Mesothelial cell of epicardium (in vitro differentiated cells): ENCODE measurements around the gene NTM. TPM values are rescaled to one million over a fixed set of nuclear protein-coding genes. Genes with fewer than 3 reads are reported as not detected.

Experiments used
- DNase-seq, 2 experiments: peaks; one replicate each; pipeline ENCODE4 v3.0.0; 2021; ENCODE audit warnings: low spot score in 2 of 2; ENCODE audit not compliant: unreplicated experiment in 2 of 2
- H3K27ac Mint-ChIP-seq: 2 replicates; pipeline ENCODE4 v1.8.0; 2021; ENCODE audit warnings: mixed read lengths
- H3K27me3 Mint-ChIP-seq: 2 replicates; pipeline ENCODE4 v1.8.0; 2021; ENCODE audit warnings: low read depth, mixed read lengths
- H3K36me3 Mint-ChIP-seq: 2 replicates; pipeline ENCODE4 v1.8.0; 2021; ENCODE audit warnings: mixed read lengths
- H3K4me1 Mint-ChIP-seq: 2 replicates; pipeline ENCODE4 v1.8.0; 2021; ENCODE audit warnings: mixed read lengths
- H3K4me3 Mint-ChIP-seq: 2 replicates; pipeline ENCODE4 v1.8.0; 2021; ENCODE audit warnings: mild to moderate bottlenecking, moderate library complexity, mixed read lengths
- H3K9me3 Mint-ChIP-seq: 2 replicates; pipeline ENCODE4 v1.8.0; 2021; ENCODE audit warnings: mixed read lengths
- CTCF ChIP-seq: fragments of 200-600 bp; sonication (generic); IDR thresholded peaks from one replicate; pipeline ENCODE4 v1.5.0; 2021; ENCODE audit warnings: antibody characterized with exemption; ENCODE audit not compliant: unreplicated experiment
- total RNA-seq: library from RNA; stranded (reverse); gene quantifications from 3 replicates; pipeline ENCODE4 v1.2.1, GENCODE V29; 2021

NTM gene
- total RNA-seq, 1 donor from 2014 or later = 3.9 TPM

GRCh38 chr11:131889760-131890581, 519.6 kb downstream of the NTM start:
- no peak overlapping the region for H3K4me3 Mint-ChIP-seq
- DNase-seq = no peak
- H3K4me1 Mint-ChIP-seq = peaks cover 7% of the 10 kb centered on the region
- H3K27me3 Mint-ChIP-seq = peaks cover 34% of the 10 kb centered on the region
- TF ChIP-seq CTCF = no peak
- H3K27ac Mint-ChIP-seq = no peak overlapping the region
- H3K36me3 Mint-ChIP-seq = no peaks in the 10 kb centered on the region
- no peaks in the 10 kb centered on the region for H3K9me3 Mint-ChIP-seq

GRCh38 chr11:131893103-131893890, 522.9 kb downstream of the NTM start:
- Mint-ChIP-seq H3K36me3 (no peaks in the 10 kb centered on the region), H3K4me3 (no peak overlapping the region), H3K4me1 (peaks cover 10% of the 10 kb centered on the region), H3K27me3 (peaks cover 4% of the 10 kb centered on the region), H3K27ac (no peak overlapping the region), H3K9me3 (no peaks in the 10 kb centered on the region)
- no peak for TF ChIP-seq CTCF
- DNase-seq = no peak

GRCh38 chr11:131893988-131894387, 523.6 kb downstream of the NTM start:
- Mint-ChIP-seq H3K4me1 (peaks cover 10% of the 10 kb centered on the region), H3K4me3 (no peak overlapping the region), H3K36me3 (no peaks in the 10 kb centered on the region), H3K27ac (no peak overlapping the region), H3K27me3 (peaks cover 5% of the 10 kb centered on the region), H3K9me3 (no peaks in the 10 kb centered on the region)
- DNase-seq = no peak
- TF ChIP-seq CTCF = no peak

GRCh38 chr11:131894615-131895544, 524.5 kb downstream of the NTM start:
- Mint-ChIP-seq H3K27me3 (peaks cover 6% of the 10 kb centered on the region), H3K9me3 (no peaks in the 10 kb centered on the region), H3K36me3 (no peaks in the 10 kb centered on the region), H3K4me3 (no peak overlapping the region), H3K27ac (no peak overlapping the region), H3K4me1 (peaks cover 10% of the 10 kb centered on the region)
- no peak for TF ChIP-seq CTCF
- DNase-seq = no peak

- no peaks in the 10 kb centered on the region for H3K36me3 Mint-ChIP-seq
- DNase-seq = no peak
Measured at GRCh38 chr11:131895865-131896264, 525.5 kb downstream of the NTM start.

More at GRCh38 chr11:131895865-131896264, 525.5 kb downstream of the NTM start:
- Mint-ChIP-seq H3K4me1 (peaks cover 10% of the 10 kb centered on the region), H3K27ac (no peak overlapping the region), H3K4me3 (no peak overlapping the region), H3K27me3 (peaks cover 11% of the 10 kb centered on the region), H3K9me3 (no peaks in the 10 kb centered on the region)
- TF ChIP-seq CTCF = no peak
